ENCODE data around the gene TGFBI.

- TF ChIP-seq CTCF (IDR thresholded peaks at IDR 0.05), result no peak
- TF ChIP-seq POLR2A (IDR thresholded peaks at IDR 0.05), result no peak
- no peak for TF ChIP-seq POLR2AphosphoS5 (IDR thresholded peaks at IDR 0.05)
Observed at GRCh38 chr5:136065588-136065987, 36.8 kb downstream of the TGFBI start.

Data from prostate gland (tissue), 2 donors.